Transverse colon (tissue), 4 donors: Measurements from ENCODE around the gene XRRA1. TPM values are rescaled to one million over a fixed set of nuclear protein-coding genes. Genes with fewer than 3 reads are reported as not detected.

Experiments
- DNase-seq: peaks from one replicate; pipeline ENCODE4 v3.0.0-alpha.2; 2019
- H3K27ac ChIP-seq, 4 donors: fragments of 200-600 bp; sonication (generic); 2 replicates each; pipeline ENCODE4 v1.5.1; 2016 to 2018; ENCODE audit warnings: inconsistent platforms in 4 of 4
- H3K27me3 ChIP-seq: fragments of 200-600 bp; sonication (generic); 2 replicates; pipeline ENCODE4 v1.5.1; 2017; ENCODE audit warnings: inconsistent platforms
- H3K36me3 ChIP-seq, 4 donors: fragments of 200-600 bp; sonication (generic); 2 replicates each; pipeline ENCODE4 v1.5.1; 2017 to 2019; ENCODE audit warnings: inconsistent platforms in 4 of 4
- H3K4me1 ChIP-seq, 4 donors: fragments of 200-600 bp; sonication (generic); 2 replicates each; pipeline ENCODE4 v1.5.1; 2017 to 2020; ENCODE audit warnings: inconsistent platforms in 4 of 4
- H3K4me3 ChIP-seq, 4 donors: fragments of 200-600 bp; sonication (generic); 1 replicate in 1 of 4; 2 replicates in 3 of 4; pipeline versions ENCODE4 v1.5.1 to v1.6.1; 2017 to 2019; ENCODE audit warnings: inconsistent platforms in 4 of 4
- H3K9me3 ChIP-seq, 2 donors: fragments of 200-600 bp; sonication (generic); 2 replicates each; pipeline ENCODE4 v1.5.1; 2017 to 2019; ENCODE audit warnings: inconsistent platforms in 2 of 2
- EP300 ChIP-seq: sonication (generic); formaldehyde crosslinking; IDR thresholded peaks from one replicate; pipeline ENCODE4 v1.6.1; 2017; ENCODE audit warnings: antibody characterized with exemption, low read depth
- POLR2A ChIP-seq: fragments of 450-650 bp; IDR thresholded peaks from one replicate; pipeline ENCODE4 v1.6.1; 2016; ENCODE audit warnings: antibody characterized with exemption, mild to moderate bottlenecking, moderate library complexity
- POLR2AphosphoS5 ChIP-seq, 3 donors: sonication (generic); formaldehyde crosslinking; IDR thresholded peaks; one replicate each; pipeline ENCODE4 v1.6.1; 2016; ENCODE audit warnings: antibody characterized with exemption in 3 of 3
- whole genome bisulfite sequencing, 2 donors: methylation state at CpG; one replicate each; pipeline ENCODE4 v1.1.5; 2018; ENCODE audit warnings: low coverage in 1 of 2; 5-methylcytosine and 5-hydroxymethylcytosine counted together
- in situ Hi-C, 4 donors: fragments of 200-750 bp; cut with MboI; loops; one replicate each; pipeline versions ENCODE4 v1.15.0 to v1.15.1; 2017; ENCODE audit warnings: low sequenced_read_pairs in 3 of 4, low pct_ligation_motif_present in 1 of 4, low pct_unique_long_range_greater_than_20kb in 1 of 4
- intact Hi-C: fragments of 100-400 bp; cut with DNase I; formaldehyde crosslinking; loops from one replicate; pipeline ENCODE4 v1.15.1; 2023; ENCODE audit warnings: low total_unique reads
- total RNA-seq, 4 donors: library from RNA; depleted of rRNA; stranded (reverse); fragments of >200 nt; gene quantifications; one replicate each; pipeline ENCODE4 v1.1.0, GENCODE V29; 2016
- TF ChIP-seq, protein P1 (sequence below), 5 experiments: fragments of 200-600 bp in 3 of 5; fragments of 450-650 bp in 2 of 5; sonication (generic) in 3 of 5; IDR thresholded peaks; 1 replicate in 2 of 5; 2 replicates in 3 of 5; pipeline ENCODE4 v1.5.1; 2016 to 2017; ENCODE audit warnings: antibody characterized with exemption in 5 of 5, inconsistent platforms in 3 of 5, mild to moderate bottlenecking in 2 of 5, moderate library complexity in 1 of 5

The XRRA1 gene
- total RNA-seq, 4 donors from 2014 or later: 5.7 to 61.0 (median 17.2) TPM

DNA sequence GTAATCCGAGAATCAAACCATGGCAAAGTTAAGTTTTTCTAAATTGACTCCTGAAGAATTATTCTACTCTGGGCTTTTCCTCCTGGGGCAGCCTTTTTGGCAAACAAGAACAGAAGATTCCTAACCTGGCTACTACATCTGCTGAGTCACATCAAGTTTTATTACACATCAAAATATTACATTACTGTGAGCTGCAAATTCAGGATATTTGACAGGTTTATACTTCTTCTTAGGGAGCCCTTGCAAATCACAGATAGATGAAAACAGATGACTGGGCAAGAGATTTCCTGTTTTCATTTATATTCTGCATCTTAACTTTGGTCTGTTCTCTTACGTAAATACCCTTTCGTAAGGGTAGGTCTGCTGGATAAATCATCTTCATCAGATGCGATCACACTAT is 23.6 kb downstream of the XRRA1 start:
- intact Hi-C loops (no loop called here), in situ Hi-C loops (loop anchor here in 3 of 4 donors (10.0 to 25.0 kb wide), 2 partner anchors 100 to 312 kb away; partner anchors contain the start of gene TPBGL (in 3 of the 3))

DNA sequence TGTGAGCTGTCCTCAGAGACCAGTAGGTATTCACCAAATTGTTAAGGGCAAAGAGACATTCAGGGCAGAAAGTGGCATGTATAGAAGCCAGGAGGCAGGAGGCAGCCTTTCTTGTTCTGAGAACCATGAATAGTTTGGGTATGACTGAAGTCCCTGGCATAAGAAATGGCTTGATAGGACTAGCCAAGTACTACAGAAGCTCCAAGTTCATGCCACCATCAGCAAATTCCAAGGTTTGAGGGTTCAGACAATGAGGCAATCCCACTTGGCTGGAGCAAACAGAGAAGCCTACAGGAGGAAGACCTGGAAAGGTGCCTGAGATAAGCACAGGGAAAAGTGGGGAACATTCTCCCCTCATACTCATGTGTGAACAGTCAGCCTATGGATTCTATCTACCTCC is 25.8 kb downstream of the XRRA1 start:
- TF ChIP-seq POLR2AphosphoS5 (IDR thresholded peaks at IDR 0.05) (no peak), EP300 (no peak), POLR2A (no peak)
- TF ChIP-seq, protein P1, sequence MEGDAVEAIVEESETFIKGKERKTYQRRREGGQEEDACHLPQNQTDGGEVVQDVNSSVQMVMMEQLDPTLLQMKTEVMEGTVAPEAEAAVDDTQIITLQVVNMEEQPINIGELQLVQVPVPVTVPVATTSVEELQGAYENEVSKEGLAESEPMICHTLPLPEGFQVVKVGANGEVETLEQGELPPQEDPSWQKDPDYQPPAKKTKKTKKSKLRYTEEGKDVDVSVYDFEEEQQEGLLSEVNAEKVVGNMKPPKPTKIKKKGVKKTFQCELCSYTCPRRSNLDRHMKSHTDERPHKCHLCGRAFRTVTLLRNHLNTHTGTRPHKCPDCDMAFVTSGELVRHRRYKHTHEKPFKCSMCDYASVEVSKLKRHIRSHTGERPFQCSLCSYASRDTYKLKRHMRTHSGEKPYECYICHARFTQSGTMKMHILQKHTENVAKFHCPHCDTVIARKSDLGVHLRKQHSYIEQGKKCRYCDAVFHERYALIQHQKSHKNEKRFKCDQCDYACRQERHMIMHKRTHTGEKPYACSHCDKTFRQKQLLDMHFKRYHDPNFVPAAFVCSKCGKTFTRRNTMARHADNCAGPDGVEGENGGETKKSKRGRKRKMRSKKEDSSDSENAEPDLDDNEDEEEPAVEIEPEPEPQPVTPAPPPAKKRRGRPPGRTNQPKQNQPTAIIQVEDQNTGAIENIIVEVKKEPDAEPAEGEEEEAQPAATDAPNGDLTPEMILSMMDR (IDR thresholded peaks at IDR 0.05): no peak
- H3K27ac ChIP-seq: no peak overlapping the region
- no peak for DNase-seq
- no peaks in the 10 kb centered on the region for H3K27me3 ChIP-seq
- in situ Hi-C loops (loop anchor here in 1 of 4 donors (10.0 kb wide), 1 partner anchor 102 kb away; no protein-coding TSS in a partner anchor), intact Hi-C loops (no loop called here)
- peaks cover 0 to 10% (median 0%) of the 10 kb centered on the region in 4 donors for H3K36me3 ChIP-seq
- no peak overlapping the region for H3K4me3 ChIP-seq
- H3K4me1 ChIP-seq: no peaks in the 10 kb centered on the region
- no peaks in the 10 kb centered on the region for H3K9me3 ChIP-seq

More for the DNA sequence above, 23.6 kb downstream of the XRRA1 start:
- Histone ChIP-seq H3K4me3 (no peak overlapping the region), H3K36me3 (no peaks in the 10 kb centered on the region), H3K27me3 (no peaks in the 10 kb centered on the region), H3K9me3 (no peaks in the 10 kb centered on the region), H3K4me1 (no peaks in the 10 kb centered on the region), H3K27ac (no peak overlapping the region)
- TF ChIP-seq POLR2A (no peak), POLR2AphosphoS5 (IDR thresholded peaks at IDR 0.05) (peak in 2 of 3 donors; percentile 13 to 27)
- no peak for DNase-seq
- WGBS, 2 donors: 72 to 80% methylated on average over 4 of the region's 4 CpGs

DNA sequence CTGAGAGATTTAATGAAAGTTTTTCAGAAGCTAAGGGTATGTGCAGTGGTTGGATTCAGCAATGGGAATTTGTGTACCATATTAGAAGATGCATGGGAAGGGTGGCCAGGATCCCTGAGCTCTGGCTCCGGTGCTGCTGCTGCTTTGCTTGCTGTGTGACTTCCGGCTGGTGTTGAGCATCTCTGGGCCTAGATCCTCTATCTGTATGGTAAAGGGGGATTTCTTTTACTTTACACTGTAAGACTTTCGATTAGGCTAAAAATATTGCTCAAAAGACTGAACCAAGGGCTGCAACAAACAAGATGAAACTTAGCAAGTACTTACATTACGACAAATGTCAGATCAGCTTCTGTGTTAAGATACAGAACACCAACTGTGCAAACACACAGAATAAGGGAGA is 39.1 kb downstream of the XRRA1 start:
- Histone ChIP-seq H3K27me3 (no peaks in the 10 kb centered on the region), H3K4me1 (no peaks in the 10 kb centered on the region), H3K9me3 (no peaks in the 10 kb centered on the region), H3K36me3 (peaks cover 0 to 6% (median 0%) of the 10 kb centered on the region in 4 donors), H3K27ac (no peak overlapping the region), H3K4me3 (no peak overlapping the region)
- intact Hi-C loops: no loop called here
- in situ Hi-C loops: no loop called here
- DNase-seq: no peak
- TF ChIP-seq, protein P1 (IDR thresholded peaks at IDR 0.05): no peak
- TF ChIP-seq EP300 (no peak), POLR2A (no peak), POLR2AphosphoS5 (IDR thresholded peaks at IDR 0.05) (no peak)
- 66% methylated on average over 4 of the region's 4 CpGs; no CpG with 5 or more reads in 1 of the 2 donors for WGBS, 2 donors

DNA sequence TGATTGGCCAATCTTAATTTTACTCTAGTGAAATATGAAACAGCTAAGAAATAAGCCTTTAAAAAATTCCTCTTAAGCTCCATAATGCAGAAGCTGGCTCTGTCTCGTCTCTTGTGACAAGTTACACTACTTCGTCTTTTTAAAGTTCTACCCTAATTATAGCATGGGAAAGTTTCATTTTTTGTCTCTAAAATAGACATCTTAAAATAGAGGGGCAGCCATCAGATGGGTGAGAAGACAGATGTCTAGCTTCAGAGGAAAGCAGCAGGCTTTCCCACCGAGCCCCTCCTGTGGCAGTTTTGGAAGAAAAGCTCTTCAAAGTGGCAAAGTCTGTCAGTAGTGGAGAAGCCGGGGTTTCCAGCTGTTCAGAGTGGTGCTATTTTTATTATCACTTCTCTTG is 39.5 kb downstream of the XRRA1 start:
- Histone ChIP-seq H3K4me1 (no peaks in the 10 kb centered on the region), H3K27me3 (no peaks in the 10 kb centered on the region), H3K9me3 (no peaks in the 10 kb centered on the region), H3K27ac (no peak overlapping the region), H3K4me3 (no peak overlapping the region), H3K36me3 (peaks cover 0 to 6% (median 0%) of the 10 kb centered on the region in 4 donors)
- in situ Hi-C loops: no loop called here
- intact Hi-C loops: no loop called here
- WGBS, 2 donors: 64 to 89% methylated on average over 4 of the region's 4 CpGs
- no peak for DNase-seq
- TF ChIP-seq POLR2A (no peak), POLR2AphosphoS5 (IDR thresholded peaks at IDR 0.05) (no peak), EP300 (no peak)
- TF ChIP-seq, protein P1 (IDR thresholded peaks at IDR 0.05): no peak

DNA sequence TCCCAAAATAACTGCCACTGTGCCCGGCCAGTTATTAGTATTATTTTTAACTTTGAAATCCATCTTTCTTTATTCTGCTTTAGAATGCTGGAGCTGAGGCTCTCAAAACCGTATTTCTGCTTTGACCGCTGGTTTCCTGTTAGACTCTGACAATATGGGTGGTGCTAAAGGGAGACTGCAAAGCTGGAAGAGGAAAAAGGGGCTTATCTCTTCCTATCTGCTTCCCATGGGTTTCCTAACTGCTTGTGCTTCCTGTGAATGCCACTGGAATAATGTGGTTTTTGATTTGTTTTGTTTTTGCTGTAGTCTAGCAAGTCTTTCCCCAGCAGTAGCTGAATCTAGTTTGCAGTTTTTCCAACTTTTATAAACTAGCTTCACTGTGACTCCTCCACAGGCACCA is 43.6 kb downstream of the XRRA1 start:
- 77 to 83% methylated on average over 2 to 3 of the region's 3 CpGs for WGBS, 2 donors
- intact Hi-C loops (no loop called here), in situ Hi-C loops (no loop called here)
- TF ChIP-seq, protein P1 (IDR thresholded peaks at IDR 0.05): no peak
- no peak for TF ChIP-seq POLR2A
- TF ChIP-seq POLR2AphosphoS5 (IDR thresholded peaks at IDR 0.05): no peak
- Histone ChIP-seq H3K4me1 (no peaks in the 10 kb centered on the region), H3K27ac (no peak overlapping the region), H3K4me3 (no peak overlapping the region), H3K9me3 (peaks cover 11 to 18% of the 10 kb centered on the region in 2 donors), H3K27me3 (no peaks in the 10 kb centered on the region), H3K36me3 (peaks cover 0 to 14% (median 0%) of the 10 kb centered on the region in 4 donors)
- DNase-seq: no peak
